Measurements from ENCODE around the gene ANKS1B. TPM values are rescaled to one million over a fixed set of nuclear protein-coding genes. Genes with fewer than 3 reads are reported as not detected.

Gene ANKS1B
- total and polyA plus RNA-seq, 2 of the 4 experiments (the other 2 are of a cell fraction): 0.17 to 0.18 TPM

DNA sequence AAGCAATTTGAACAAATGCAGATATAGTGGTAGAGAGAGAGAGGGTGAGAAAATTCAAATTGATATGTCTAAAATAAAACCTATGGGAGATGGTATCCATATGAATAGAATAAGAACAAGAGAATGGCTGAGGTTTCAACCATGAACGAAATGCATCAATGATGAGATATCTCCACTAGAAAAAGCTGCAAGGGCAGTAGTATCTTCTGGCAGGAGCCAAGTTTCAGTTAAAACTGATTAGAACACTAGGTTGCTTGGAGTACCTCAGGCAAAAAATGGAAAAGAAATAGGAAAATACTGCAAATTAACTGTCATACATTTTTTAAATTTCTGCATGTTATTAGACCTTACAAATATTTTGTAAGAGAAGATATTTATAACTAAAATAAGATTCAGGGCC lies 151.3 kb downstream of the ANKS1B start:
- H4K91ac ChIP-seq (ENCODE audit: insufficient read depth, low read depth, low read length): no peak overlapping the region
- dilution Hi-C loops (cut with HindIII; ENCODE audit: low sequenced_read_pairs, unreplicated experiment): no loop called here
- TF ChIP-seq, protein P1, sequence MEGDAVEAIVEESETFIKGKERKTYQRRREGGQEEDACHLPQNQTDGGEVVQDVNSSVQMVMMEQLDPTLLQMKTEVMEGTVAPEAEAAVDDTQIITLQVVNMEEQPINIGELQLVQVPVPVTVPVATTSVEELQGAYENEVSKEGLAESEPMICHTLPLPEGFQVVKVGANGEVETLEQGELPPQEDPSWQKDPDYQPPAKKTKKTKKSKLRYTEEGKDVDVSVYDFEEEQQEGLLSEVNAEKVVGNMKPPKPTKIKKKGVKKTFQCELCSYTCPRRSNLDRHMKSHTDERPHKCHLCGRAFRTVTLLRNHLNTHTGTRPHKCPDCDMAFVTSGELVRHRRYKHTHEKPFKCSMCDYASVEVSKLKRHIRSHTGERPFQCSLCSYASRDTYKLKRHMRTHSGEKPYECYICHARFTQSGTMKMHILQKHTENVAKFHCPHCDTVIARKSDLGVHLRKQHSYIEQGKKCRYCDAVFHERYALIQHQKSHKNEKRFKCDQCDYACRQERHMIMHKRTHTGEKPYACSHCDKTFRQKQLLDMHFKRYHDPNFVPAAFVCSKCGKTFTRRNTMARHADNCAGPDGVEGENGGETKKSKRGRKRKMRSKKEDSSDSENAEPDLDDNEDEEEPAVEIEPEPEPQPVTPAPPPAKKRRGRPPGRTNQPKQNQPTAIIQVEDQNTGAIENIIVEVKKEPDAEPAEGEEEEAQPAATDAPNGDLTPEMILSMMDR (conservative IDR thresholded peaks at IDR 0.05; ENCODE audit: low read depth, low read length): no peak
- TF ChIP-seq POLR2A (IDR thresholded peaks at IDR 0.05; ENCODE audit: low read depth, low read length) (no peak), MAFK (IDR thresholded peaks at IDR 0.05; ENCODE audit: low read depth, low read length) (no peak), BHLHE40 (IDR thresholded peaks at IDR 0.05; ENCODE audit: low read depth, low read length) (no peak), MAZ (IDR thresholded peaks at IDR 0.05; ENCODE audit: borderline replicate concordance, low read depth, low read length) (no peak), RFX5 (IDR thresholded peaks at IDR 0.05; ENCODE audit: low read depth, low read length) (no peak), RAD21 (IDR thresholded peaks at IDR 0.05; ENCODE audit: low read length) (no peak), NFE2L2 (IDR thresholded peaks at IDR 0.05; ENCODE audit: low read depth, low read length) (no peak), FOS (IDR thresholded peaks at IDR 0.05; ENCODE audit: low read depth, low read length) (no peak), SMC3 (IDR thresholded peaks at IDR 0.05; ENCODE audit: low read depth, low read length) (no peak)
- TF ChIP-seq, protein P2, sequence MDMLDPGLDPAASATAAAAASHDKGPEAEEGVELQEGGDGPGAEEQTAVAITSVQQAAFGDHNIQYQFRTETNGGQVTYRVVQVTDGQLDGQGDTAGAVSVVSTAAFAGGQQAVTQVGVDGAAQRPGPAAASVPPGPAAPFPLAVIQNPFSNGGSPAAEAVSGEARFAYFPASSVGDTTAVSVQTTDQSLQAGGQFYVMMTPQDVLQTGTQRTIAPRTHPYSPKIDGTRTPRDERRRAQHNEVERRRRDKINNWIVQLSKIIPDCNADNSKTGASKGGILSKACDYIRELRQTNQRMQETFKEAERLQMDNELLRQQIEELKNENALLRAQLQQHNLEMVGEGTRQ (IDR thresholded peaks at IDR 0.05; ENCODE audit: low read depth, low read length): no peak
- no peak for DNase-seq
- no peaks in the 10 kb centered on the region for H3K4me1 ChIP-seq (ENCODE audit: control insufficient read depth, insufficient read depth, low read length)
- no peak for ATAC-seq (ENCODE audit: low read depth)
- H3K9me1 ChIP-seq (ENCODE audit: insufficient read depth, low read length): no peaks in the 10 kb centered on the region
- no peaks in the 10 kb centered on the region for H4K20me1 ChIP-seq (ENCODE audit: insufficient read depth, low read length)
- in situ Hi-C loops (cut with MboI; ENCODE audit: low sequenced_read_pairs): no loop called here
- H3K18ac ChIP-seq (ENCODE audit: low read depth, low read length): no peak overlapping the region
- no peak overlapping the region for H3K23ac ChIP-seq (ENCODE audit: low read depth, low read length)
- POLR2A ChIA-PET (ENCODE audit: unreplicated experiment): no interaction called here
- no peak overlapping the region for H3K4me3 ChIP-seq (ENCODE audit: insufficient read depth, low read depth, low read length)
- H3K36me3 ChIP-seq (ENCODE audit: control insufficient read depth, insufficient read depth, low read length): no peaks in the 10 kb centered on the region
- BruUV-seq (replicated peaks): no TSS peak
- H2BK120ac ChIP-seq (ENCODE audit: low read depth, low read length): no peak overlapping the region
- CTCF ChIA-PET: no interaction called here
- H3K56ac ChIP-seq (ENCODE audit: extremely low read depth, insufficient read depth, low read length): no peak overlapping the region
- no peak overlapping the region for H3K4me2 ChIP-seq (ENCODE audit: low read depth, low read length)
- no peaks in the 10 kb centered on the region for H3K79me1 ChIP-seq (ENCODE audit: low read depth in 1 of 2, low read length in 2 of 2)
- no peak overlapping the region for H2AFZ ChIP-seq (replicated peaks; ENCODE audit: low read length, poor library complexity)
- no CpG with 5 or more reads among the region's 1 CpG for WGBS, 2 experiments (ENCODE audit: extremely low coverage in 2 of 2, insufficient read length in 1 of 2)
- intact Hi-C loops (cut with micrococcal nuclease): no loop called here
- H3K27me3 ChIP-seq (ENCODE audit: control insufficient read depth, insufficient read depth, low read length): no peaks in the 10 kb centered on the region
- H4K5ac ChIP-seq (ENCODE audit: low read depth, low read length): no peak overlapping the region
- H3K4ac ChIP-seq (ENCODE audit: low read depth, low read length): no peak overlapping the region
- no peak overlapping the region for H3K27ac ChIP-seq (ENCODE audit: insufficient read depth, low read length)
- no peak overlapping the region for H2BK15ac ChIP-seq (ENCODE audit: low read depth, low read length)
- H2BK20ac ChIP-seq (ENCODE audit: low read depth, low read length): no peak overlapping the region
- H3K14ac ChIP-seq (replicated peaks; ENCODE audit: low read depth, low read length): no peak overlapping the region
- no peak overlapping the region for H4K8ac ChIP-seq (ENCODE audit: low read depth in 2 of 2, low read length in 2 of 2)
- H2BK5ac ChIP-seq (ENCODE audit: low read depth, low read length, poor library complexity, severe bottlenecking): no peak overlapping the region
- H3K9ac ChIP-seq (ENCODE audit: low read depth, low read length): no peak overlapping the region
- no peak overlapping the region for H2AK9ac ChIP-seq (replicated peaks; ENCODE audit: low read depth, low read length, poor library complexity)
- H3K9me3 ChIP-seq (ENCODE audit: control insufficient read depth, insufficient read depth, low read length): no peaks in the 10 kb centered on the region
- no peak overlapping the region for H2AK5ac ChIP-seq (ENCODE audit: low read depth, low read length)

Data from IMR-90 (cell line).